Thymus (tissue), 14 donors: ENCODE results near the gene BCL7C. TPM values are rescaled to one million over a fixed set of nuclear protein-coding genes. Genes with fewer than 3 reads are reported as not detected.
"Not testable (repeated sequence)": the region's sequence is repeated elsewhere in the genome, so short reads cannot be mapped to it uniquely, and the experiment has no call there.

Experiments used
- DNase-seq, 9 donors: peaks; one replicate each; pipeline ENCODE4 v3.0.0-alpha.2; 2013; ENCODE audit warnings: low spot score in 9 of 9, low read depth in 6 of 9, missing footprints in 1 of 9
- H3K27ac ChIP-seq, 2 donors: one replicate each; pipeline ENCODE4 v1.5.1; 2013; ENCODE audit warnings: control low read depth in 1 of 2, low read depth in 1 of 2, low read length in 1 of 2, mild to moderate bottlenecking in 1 of 2, moderate library complexity in 1 of 2
- H3K27me3 ChIP-seq, 2 donors: one replicate each; pipeline ENCODE4 v1.5.1; 2013; ENCODE audit warnings: low read length in 1 of 2; ENCODE audit not compliant: control insufficient read depth in 2 of 2, insufficient read depth in 1 of 2
- H3K36me3 ChIP-seq, 2 donors: one replicate each; pipeline ENCODE4 v1.5.1; 2013; ENCODE audit warnings: low read length in 1 of 2, mild to moderate bottlenecking in 1 of 2, moderate library complexity in 1 of 2; ENCODE audit not compliant: control insufficient read depth in 2 of 2, insufficient read depth in 2 of 2
- H3K4me1 ChIP-seq, 2 donors: one replicate each; pipeline ENCODE4 v1.5.1; 2013; ENCODE audit warnings: low read length in 2 of 2; ENCODE audit not compliant: control insufficient read depth in 2 of 2, insufficient read depth in 2 of 2
- H3K4me3 ChIP-seq, 2 donors: one replicate each; pipeline ENCODE4 v1.5.1; 2013; ENCODE audit warnings: low read length in 2 of 2, control low read depth in 1 of 2, mild to moderate bottlenecking in 1 of 2
- H3K9me3 ChIP-seq, 2 donors: one replicate each; pipeline ENCODE4 v1.5.1; 2013; ENCODE audit warnings: low read length in 1 of 2, mild to moderate bottlenecking in 1 of 2; ENCODE audit not compliant: control insufficient read depth in 2 of 2, insufficient read depth in 1 of 2
- WGBS: extraction: QIAGEN DNeasy Blood & Tissue Kit; methylation state at CpG from one replicate; pipeline ENCODE4 v1.1.7; 2013; 5-methylcytosine and 5-hydroxymethylcytosine counted together
- long read RNA-seq, 10 donors: transcript quantifications; one replicate each; lab custom pipeline, GENCODE V29; 2026
- polyA plus RNA-seq: library from polyadenylated mRNA; stranded (reverse); fragments of 200-250 nt; gene quantifications from one replicate; pipeline ENCODE4 v1.2.3, GENCODE V29; 2013
- total RNA-seq: library from RNA; stranded (reverse); fragments of 120-200 nt; gene quantifications from one replicate; pipeline ENCODE4 v1.2.4, GENCODE V29; 2013
- donor health status: healthy.

BCL7C gene
- total RNA-seq: 26.7 TPM
- 29.2 TPM for polyA plus RNA-seq
- long read RNA-seq, donor 1, partial matches to known transcripts: 0 of 1 reads
- long read RNA-seq, donor 1, other reads (novel, unspliced or antisense): 0 of 1 reads
- long read RNA-seq, donor 2: 0 reads
- long read RNA-seq, donor 3, transcript BCL7C-201 (6 exons, 1,740 nt): major isoform, 14 of 14 reads
- long read RNA-seq, donor 3, partial matches to known transcripts: 0 of 14 reads
- long read RNA-seq, donor 3, other reads (novel, unspliced or antisense): 0 of 14 reads
- long read RNA-seq, donor 4, partial matches to known transcripts: 0 of 3 reads
- long read RNA-seq, donor 4, other reads (novel, unspliced or antisense): 0 of 3 reads
- long read RNA-seq, donor 5, transcript BCL7C-201 (6 exons, 1,740 nt): major isoform, 16 of 30 reads
- long read RNA-seq, donor 5, partial matches to known transcripts: 11 of 30 reads
- long read RNA-seq, donor 5, other reads (novel, unspliced or antisense): 0 of 30 reads
- long read RNA-seq, donor 6, transcript BCL7C-201 (6 exons, 1,740 nt): major isoform, 17 of 32 reads
- long read RNA-seq, donor 6, partial matches to known transcripts: 0 of 32 reads
- long read RNA-seq, donor 6, other reads (novel, unspliced or antisense): 13 of 32 reads
- long read RNA-seq, donor 7, transcript BCL7C-201 (6 exons, 1,740 nt): major isoform, 8 of 9 reads
- long read RNA-seq, donor 7, partial matches to known transcripts: 0 of 9 reads
- long read RNA-seq, donor 7, other reads (novel, unspliced or antisense): 0 of 9 reads
- long read RNA-seq, donor 8, partial matches to known transcripts: 0 of 3 reads
- long read RNA-seq, donor 8, other reads (novel, unspliced or antisense): 0 of 3 reads
- long read RNA-seq, donor 9, transcript BCL7C-201 (6 exons, 1,740 nt): major isoform, 5 of 5 reads
- long read RNA-seq, donor 9, partial matches to known transcripts: 0 of 5 reads
- long read RNA-seq, donor 9, other reads (novel, unspliced or antisense): 0 of 5 reads
- long read RNA-seq, donor 10, transcript BCL7C-201 (6 exons, 1,740 nt): major isoform, 9 of 9 reads
- long read RNA-seq, donor 10, partial matches to known transcripts: 0 of 9 reads
- long read RNA-seq, donor 10, other reads (novel, unspliced or antisense): 0 of 9 reads

DNA sequence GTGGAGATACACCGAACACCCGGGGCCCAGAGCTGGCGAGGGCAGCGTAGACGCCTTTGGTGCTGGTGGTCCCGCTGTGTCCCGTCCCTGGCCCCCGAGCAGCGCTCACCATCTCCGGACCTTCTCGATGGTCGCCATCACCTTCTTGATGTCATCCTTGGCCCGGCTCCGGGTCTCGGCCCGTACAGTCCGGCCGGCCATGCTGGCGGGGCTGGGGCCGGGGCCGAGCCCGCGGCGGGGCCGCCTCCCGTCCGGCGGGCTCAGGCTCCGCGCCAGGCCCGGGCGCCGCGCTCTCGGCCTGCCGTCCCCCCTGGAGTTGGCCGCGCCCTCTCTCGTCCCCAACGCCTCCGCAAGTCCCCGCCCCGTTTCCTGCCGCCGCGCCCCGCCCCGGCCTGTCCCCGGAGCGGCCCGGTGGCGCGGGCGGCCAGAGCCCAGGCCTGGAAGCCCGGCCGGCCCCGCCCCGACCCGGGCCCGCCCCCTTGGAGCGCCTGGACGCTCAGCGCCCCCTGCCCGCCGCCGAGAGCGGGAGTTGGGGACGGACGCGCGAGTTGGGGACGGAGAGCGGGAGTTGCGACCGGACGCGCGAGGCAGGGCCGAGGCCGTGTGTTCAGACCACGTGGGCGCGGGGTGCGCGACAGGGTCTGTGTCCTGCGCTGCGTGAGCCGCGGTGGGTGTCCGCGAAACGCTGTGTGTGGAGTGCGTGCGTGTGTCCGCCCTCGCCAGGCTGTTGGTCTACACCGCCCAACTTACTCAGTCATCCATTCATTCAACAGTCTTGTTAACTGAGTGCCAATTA, at the start of gene BCL7C:
Gene BCL7C, minus strand, starts transcription at position 334 of the 796 bp plus-strand sequence. Its CDS starts 133 bp downstream, at position 201.
- H3K36me3 ChIP-seq: peaks cover 4 to 23% of the 10 kb centered on the region in 2 donors
- peaks cover 18 to 40% of the 10 kb centered on the region in 2 donors for H3K4me1 ChIP-seq
- 3% methylated on average over 97 of the region's 97 CpGs for WGBS
- H3K27me3 ChIP-seq: no peaks in the 10 kb centered on the region
- peak within 1 kb of the TSS; percentile 70 to 94 for H3K27ac ChIP-seq
- peak within 1 kb of the TSS; percentile 62 to 79 for H3K4me3 ChIP-seq
- no peaks in the 10 kb centered on the region for H3K9me3 ChIP-seq
- DNase-seq: peak in 2 of 9 donors; percentile 51 to 71

DNA sequence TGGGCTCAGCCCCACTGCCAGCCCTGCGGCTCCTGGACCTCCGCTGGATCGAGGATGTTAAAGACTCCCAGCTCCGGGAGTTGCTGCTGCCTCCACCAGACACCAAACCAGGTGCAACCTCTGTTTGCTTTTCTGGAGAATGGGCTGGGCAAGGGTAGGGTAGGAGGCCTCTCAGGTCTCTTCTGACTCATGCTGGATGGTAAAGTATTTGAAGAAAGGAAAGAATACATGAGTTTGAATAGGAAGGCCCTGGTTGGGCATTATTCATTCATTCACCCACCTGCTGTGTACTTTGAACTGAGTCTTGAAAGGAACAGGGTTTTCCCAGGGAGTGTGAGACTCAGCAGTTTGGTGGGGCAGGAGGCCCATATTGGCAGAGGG, 48.5 kb upstream of the BCL7C start:
- 96% methylated on average over 4 of the region's 4 CpGs for WGBS
- no peak for DNase-seq
- Histone ChIP-seq H3K27me3 (no peaks in the 10 kb centered on the region), H3K4me3 (no peak overlapping the region), H3K4me1 (peaks cover 0 to 24% of the 10 kb centered on the region in 2 donors), H3K9me3 (no peaks in the 10 kb centered on the region), H3K27ac (peak overlapping the region in 1 of 2 donors; percentile 38), H3K36me3 (peaks cover 16 to 32% of the 10 kb centered on the region in 2 donors)

DNA sequence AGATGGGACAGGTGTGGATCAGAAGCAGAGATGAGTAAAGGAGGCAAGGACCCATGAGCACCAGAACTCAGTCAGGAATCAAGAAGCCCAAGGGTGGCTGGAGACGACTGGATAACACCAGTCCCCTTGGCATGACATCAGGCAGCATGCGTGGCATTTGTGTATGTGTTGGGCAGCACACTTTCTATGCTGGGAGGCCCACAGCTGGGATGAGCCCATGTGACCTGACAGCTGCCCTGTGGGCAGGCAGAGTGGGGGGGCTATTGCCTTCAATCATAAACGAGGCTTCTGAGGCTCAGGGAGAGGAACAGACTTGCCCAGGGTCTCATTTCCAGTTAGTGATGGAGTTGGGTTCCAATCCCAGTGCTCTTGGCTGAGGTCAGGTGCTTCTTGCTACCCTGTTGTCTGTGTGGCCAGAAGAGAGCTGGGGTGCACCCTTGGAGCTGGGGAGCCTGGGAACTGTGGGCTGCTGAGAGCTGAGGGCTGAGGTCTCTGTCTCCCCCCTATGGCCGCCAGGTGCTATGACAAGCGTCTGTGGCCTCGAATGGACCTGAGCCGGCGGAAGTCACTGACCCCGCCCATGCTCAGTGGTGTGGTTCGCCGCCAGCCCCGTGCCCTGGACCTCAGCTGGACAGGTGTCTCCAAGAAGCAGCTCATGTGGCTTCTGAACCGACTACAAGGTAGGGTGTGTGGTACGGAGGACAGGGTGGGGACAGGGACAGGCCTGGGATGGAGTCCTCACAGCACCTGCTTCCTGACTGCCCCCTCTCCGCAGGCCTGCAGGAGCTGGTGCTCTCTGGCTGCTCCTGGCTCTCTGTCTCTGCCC, 47.9 kb upstream of the BCL7C start:
- Histone ChIP-seq H3K27ac (peak overlapping the region in 1 of 2 donors; percentile 38), H3K27me3 (no peaks in the 10 kb centered on the region), H3K36me3 (peaks cover 14 to 30% of the 10 kb centered on the region in 2 donors), H3K4me3 (no peak overlapping the region), H3K4me1 (peaks cover 0 to 26% of the 10 kb centered on the region in 2 donors), H3K9me3 (no peaks in the 10 kb centered on the region)
- 33% methylated on average over 15 of the region's 15 CpGs for WGBS
- peak in 3 of 9 donors; percentile 67 to 73 (median 73) for DNase-seq

DNA sequence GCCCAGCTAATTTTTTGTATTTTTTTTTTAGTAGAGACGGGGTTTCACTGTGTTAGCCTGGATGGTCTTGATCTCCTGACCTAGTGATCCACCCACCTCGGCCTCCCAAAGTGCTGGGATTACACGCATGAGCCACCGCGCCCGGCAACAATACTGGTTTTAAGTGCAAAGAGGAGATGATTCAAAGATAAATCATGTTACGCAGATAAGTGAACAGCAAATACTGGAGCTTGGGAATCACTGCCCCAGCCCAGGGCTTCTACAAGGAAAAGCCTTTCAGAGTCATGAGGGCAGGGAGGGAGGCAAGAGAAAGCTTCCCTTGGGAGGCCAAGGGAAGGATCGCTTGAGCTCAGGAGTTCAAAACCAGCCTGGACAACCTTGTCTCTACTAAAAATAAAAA, 45.7 kb upstream of the BCL7C start:
- not testable (repeated sequence) for DNase-seq, H3K4me3 ChIP-seq, H3K27ac ChIP-seq, H3K9me3 ChIP-seq, H3K27me3 ChIP-seq
- H3K36me3 ChIP-seq: peaks cover 13 to 29% of the 10 kb centered on the region in 2 donors
- peaks cover 0 to 31% of the 10 kb centered on the region in 2 donors for H3K4me1 ChIP-seq
- over 99% methylated on average over 8 of the region's 8 CpGs for WGBS

DNA sequence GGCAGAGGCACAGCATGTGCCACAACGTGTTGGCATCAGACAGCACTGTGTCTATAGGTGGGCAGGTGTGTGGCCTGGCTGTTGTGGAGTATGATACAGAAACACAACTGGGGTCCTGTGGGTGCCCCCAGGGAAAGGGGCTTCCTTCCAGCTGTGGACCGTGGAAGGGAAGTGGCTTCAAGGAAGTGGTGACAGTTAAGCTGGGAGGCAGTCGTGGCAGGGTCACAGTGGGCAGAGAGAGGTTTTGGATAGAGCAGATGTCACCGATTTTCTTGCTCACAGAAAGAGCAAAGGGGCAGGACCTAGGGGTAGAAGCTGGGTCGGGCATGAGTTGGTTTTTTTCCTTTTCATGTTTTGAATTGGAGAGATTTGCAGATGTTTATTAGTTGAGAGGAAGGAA, 43.8 kb upstream of the BCL7C start:
- Histone ChIP-seq H3K27me3 (no peaks in the 10 kb centered on the region), H3K4me3 (no peak overlapping the region), H3K27ac (no peak overlapping the region), H3K9me3 (no peaks in the 10 kb centered on the region), H3K4me1 (peaks cover 0 to 31% of the 10 kb centered on the region in 2 donors), H3K36me3 (peaks cover 5 to 16% of the 10 kb centered on the region in 2 donors)
- no peak for DNase-seq
- 8% methylated on average over 5 of the region's 5 CpGs for WGBS

DNA sequence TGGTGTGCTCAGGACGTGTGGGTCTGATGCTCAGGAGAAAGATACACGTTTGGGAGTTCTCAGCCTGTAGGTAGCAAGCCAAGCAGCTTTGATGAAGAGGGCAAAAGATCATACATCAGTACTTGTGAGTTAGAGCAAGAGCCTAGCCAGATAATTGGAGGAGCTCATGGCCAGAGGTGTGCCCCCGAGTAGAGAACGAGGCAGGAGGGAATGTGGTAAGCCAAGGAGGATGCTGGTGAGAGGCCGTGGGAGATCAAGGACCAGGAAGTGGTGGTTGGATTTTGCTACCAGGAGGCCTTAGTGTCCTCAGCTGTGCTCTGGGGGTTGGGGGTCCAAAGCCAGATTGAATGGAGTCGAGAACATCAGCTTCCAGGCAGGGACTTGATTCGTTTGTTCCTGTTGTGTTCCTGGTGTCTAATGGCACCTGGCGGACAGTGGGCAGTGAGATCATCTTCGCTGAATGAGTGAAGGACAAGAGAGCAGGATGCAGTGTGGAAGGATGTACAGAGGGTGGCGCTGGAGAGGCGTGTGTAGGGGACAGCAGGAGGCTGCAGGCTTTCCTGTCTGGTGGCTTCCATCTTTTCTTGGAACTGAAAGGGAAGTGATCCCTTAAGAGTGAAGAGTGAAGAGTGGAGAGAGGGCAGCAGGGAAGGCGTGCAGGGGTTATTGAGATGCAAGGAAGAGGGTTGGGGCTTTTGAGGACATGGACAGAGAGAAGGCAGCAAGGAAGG, 41.1 kb upstream of the BCL7C start:
- Histone ChIP-seq H3K9me3 (no peaks in the 10 kb centered on the region), H3K27me3 (no peaks in the 10 kb centered on the region), H3K36me3 (peaks cover 25 to 29% of the 10 kb centered on the region in 2 donors), H3K4me1 (peaks cover 0 to 16% of the 10 kb centered on the region in 2 donors), H3K27ac (no peak overlapping the region), H3K4me3 (no peak overlapping the region)
- whole genome bisulfite sequencing: 65% methylated on average over 12 of the region's 12 CpGs
- no peak for DNase-seq

DNA sequence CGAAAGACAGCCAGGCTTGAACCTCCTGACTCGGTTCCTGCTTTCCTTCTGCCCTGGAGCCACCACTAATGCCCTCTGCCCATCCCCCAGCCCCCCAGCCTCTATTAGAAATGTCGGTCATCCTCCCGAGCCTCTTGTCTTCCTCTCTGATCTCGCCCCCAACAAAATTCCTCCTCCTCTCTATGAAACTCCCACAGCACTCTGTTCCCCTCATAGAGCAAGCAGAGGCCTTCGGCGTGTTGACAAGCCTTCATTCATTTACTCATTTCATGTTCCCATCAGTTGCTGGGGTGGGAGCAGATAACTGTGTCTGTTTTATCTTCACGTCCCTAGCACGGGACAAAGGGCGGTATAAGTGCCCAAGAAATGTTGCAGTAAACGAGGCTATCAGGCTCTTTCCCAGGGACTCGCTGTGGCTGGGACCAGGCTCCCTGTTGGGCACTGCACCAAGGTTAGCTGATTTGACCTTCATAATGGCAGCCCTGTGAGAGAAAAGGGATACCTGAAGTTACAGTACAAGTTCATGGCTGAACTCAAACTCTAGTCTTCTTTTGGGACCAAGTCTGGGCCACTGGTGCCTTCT, 37.3 kb upstream of the BCL7C start:
- H3K27ac ChIP-seq: no peak overlapping the region
- no peak for DNase-seq
- peaks cover 0 to 26% of the 10 kb centered on the region in 2 donors for H3K4me1 ChIP-seq
- no peak overlapping the region for H3K4me3 ChIP-seq
- H3K36me3 ChIP-seq: peaks cover 34 to 35% of the 10 kb centered on the region in 2 donors
- WGBS: 86% methylated on average over 12 of the region's 12 CpGs
- no peaks in the 10 kb centered on the region for H3K9me3 ChIP-seq
- H3K27me3 ChIP-seq: no peaks in the 10 kb centered on the region
